ENCODE measurements around the gene SSBP1.

SSBP1 gene

GRCh38 chr7:141785706-141786552, 47.8 kb downstream of the SSBP1 start:
- DNase-seq: no peak

- DNase-seq: no peak
These were observed 50.1 kb downstream of the SSBP1 start for GRCh38 chr7:141788296-141788695.

- DNase-seq: no peak
These were observed 51.8 kb downstream of the SSBP1 start, which contains the start of gene TAS2R5 for GRCh38 chr7:141789917-141790316. TSS of gene TAS2R5 (plus strand) at chr7:141790217. CDS start at chr7:141790362, 145 bp downstream.

- DNase-seq: no peak
These were observed 54.4 kb downstream of the SSBP1 start for GRCh38 chr7:141792526-141792925.

Measured in right forelimb (tissue), 1 donor.